Activated T-helper 1 cell treated with anti-CD3 and anti-CD28 coated beads, Interleukin-12 subunit alpha, Interleukin-12 subunit beta, Interleukin-2, Interleukin-4 antibody, amounts not matched to agents 30 ng/mL and 10 ng/mL and 1 ng/mL, durations not matched to agents 14 hours and 24 hours and 36 hours (primary cell): ENCODE results near the gene GLG1. TPM values are rescaled to one million over a fixed set of nuclear protein-coding genes. Genes with fewer than 3 reads are reported as not detected.

Experiments used
- DNase-seq: peaks from one replicate; pipeline ENCODE4 v3.0.0; 2021; ENCODE audit warnings: low spot score
- H3K27ac Mint-ChIP-seq: one replicate; pipeline ENCODE4 v1.8.0; 2021; ENCODE audit warnings: mild to moderate bottlenecking, mixed read lengths
- H3K27me3 Mint-ChIP-seq: one replicate; pipeline ENCODE4 v1.8.0; 2022; ENCODE audit warnings: mild to moderate bottlenecking, moderate library complexity, mixed read lengths; ENCODE audit not compliant: insufficient read depth
- H3K36me3 Mint-ChIP-seq: one replicate; pipeline ENCODE4 v1.8.0; 2021; ENCODE audit warnings: low read depth, mixed read lengths
- H3K4me1 Mint-ChIP-seq: one replicate; pipeline ENCODE4 v1.8.0; 2021; ENCODE audit warnings: low read depth, mixed read lengths
- H3K4me3 Mint-ChIP-seq: one replicate; pipeline ENCODE4 v1.8.0; 2021; ENCODE audit warnings: mild to moderate bottlenecking, moderate library complexity, mixed read lengths
- H3K9me3 Mint-ChIP-seq: one replicate; pipeline ENCODE4 v1.8.0; 2021; ENCODE audit warnings: mixed read lengths
- intact Hi-C: fragments of 100-400 bp; cut with micrococcal nuclease; formaldehyde crosslinking; loops from one replicate; pipeline ENCODE4 v1.15.1; 2024
- total RNA-seq: library from RNA; stranded (reverse); gene quantifications from 2 replicates; pipeline ENCODE4 v1.2.3, GENCODE V29; 2022

The GLG1 gene
- total RNA-seq, 1 donor from 2014 or later = 71.8 TPM

DNA sequence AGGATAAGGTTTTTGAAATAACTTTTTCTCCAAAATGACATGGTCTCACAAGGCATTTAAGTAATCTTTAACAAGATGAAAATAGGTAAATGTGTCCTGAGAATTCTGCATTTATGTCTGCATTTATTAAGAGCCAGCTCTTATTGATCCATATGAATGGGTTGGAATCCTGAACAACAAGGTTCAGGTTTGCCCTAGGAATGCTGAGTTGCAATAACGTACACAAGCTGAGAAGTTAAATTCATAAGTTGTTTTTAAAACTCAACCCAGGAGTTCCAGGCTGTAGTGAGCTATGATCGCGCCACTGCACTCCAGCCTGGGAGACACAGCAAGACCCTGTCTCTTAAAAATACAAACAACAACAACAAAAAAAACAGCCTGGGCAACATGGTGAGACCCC lies 28.1 kb downstream of the GLG1 start:
- no peak for DNase-seq
- H3K4me3 Mint-ChIP-seq = peak overlapping the region; percentile 7
- peaks cover 5% of the 10 kb centered on the region for H3K36me3 Mint-ChIP-seq
- H3K27me3 Mint-ChIP-seq = no peaks in the 10 kb centered on the region
- H3K9me3 Mint-ChIP-seq = no peaks in the 10 kb centered on the region
- H3K4me1 Mint-ChIP-seq = peaks cover 44% of the 10 kb centered on the region
- intact Hi-C loops = loop anchor here (1.0 kb wide), 3 partner anchors 22 to 47 kb away; partner anchors contain the start of gene GLG1
- H3K27ac Mint-ChIP-seq = no peak overlapping the region

DNA sequence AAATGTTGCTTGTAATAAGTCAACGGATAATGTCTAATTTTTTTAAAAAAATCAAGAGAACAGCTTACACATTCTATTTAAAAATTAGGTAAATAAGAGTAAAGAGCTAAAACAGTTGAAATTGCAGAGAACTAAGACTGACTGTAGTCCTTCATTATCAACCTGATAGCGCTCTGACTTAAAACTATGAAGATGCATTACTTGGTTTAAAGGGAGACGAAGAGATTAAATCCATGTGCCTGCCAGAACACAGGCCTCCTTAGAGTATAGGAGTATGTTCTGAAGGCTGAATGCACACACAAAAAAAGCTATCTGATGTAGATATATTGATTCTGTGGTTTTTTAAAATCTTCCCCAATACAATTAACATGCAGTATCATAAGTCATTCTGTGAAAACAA lies 28.5 kb downstream of the GLG1 start:
- H3K4me1 Mint-ChIP-seq = peaks cover 44% of the 10 kb centered on the region
- H3K36me3 Mint-ChIP-seq = peaks cover 5% of the 10 kb centered on the region
- intact Hi-C loops = loop anchor here (1.0 kb wide), 3 partner anchors 23 to 48 kb away; partner anchors contain the start of gene GLG1
- DNase-seq = no peak
- no peaks in the 10 kb centered on the region for H3K9me3 Mint-ChIP-seq
- no peaks in the 10 kb centered on the region for H3K27me3 Mint-ChIP-seq
- H3K27ac Mint-ChIP-seq = no peak overlapping the region
- peak overlapping the region; percentile 7 for H3K4me3 Mint-ChIP-seq

DNA sequence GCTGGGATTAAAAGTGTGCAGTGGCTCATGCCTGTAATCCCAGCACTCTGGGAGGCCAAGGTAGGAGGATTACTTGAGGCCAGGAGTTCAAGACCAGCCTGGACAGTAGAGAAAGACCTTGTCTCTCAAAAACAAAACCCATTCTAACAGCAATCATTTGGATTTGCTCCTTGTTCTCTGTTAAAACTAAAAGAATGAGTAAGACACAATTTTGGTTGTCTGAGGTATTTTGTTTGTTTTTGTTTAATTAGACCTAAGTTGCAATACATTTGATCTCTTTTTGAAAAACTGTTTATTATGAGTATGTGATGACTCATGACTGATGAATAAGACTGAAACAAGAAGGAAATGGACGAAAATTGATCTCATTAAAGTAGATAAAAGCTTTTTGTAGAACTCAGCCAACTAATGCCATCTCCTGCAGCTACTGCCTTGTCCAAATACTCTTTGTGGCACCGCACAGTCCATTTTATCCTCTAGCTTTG lies 29.0 kb downstream of the GLG1 start:
- Mint-ChIP-seq H3K4me1 (peaks cover 43% of the 10 kb centered on the region), H3K27me3 (no peaks in the 10 kb centered on the region)
- intact Hi-C loops = loop anchor here (1.0 kb wide), 3 partner anchors 23 to 48 kb away; partner anchors contain the start of gene GLG1

DNA sequence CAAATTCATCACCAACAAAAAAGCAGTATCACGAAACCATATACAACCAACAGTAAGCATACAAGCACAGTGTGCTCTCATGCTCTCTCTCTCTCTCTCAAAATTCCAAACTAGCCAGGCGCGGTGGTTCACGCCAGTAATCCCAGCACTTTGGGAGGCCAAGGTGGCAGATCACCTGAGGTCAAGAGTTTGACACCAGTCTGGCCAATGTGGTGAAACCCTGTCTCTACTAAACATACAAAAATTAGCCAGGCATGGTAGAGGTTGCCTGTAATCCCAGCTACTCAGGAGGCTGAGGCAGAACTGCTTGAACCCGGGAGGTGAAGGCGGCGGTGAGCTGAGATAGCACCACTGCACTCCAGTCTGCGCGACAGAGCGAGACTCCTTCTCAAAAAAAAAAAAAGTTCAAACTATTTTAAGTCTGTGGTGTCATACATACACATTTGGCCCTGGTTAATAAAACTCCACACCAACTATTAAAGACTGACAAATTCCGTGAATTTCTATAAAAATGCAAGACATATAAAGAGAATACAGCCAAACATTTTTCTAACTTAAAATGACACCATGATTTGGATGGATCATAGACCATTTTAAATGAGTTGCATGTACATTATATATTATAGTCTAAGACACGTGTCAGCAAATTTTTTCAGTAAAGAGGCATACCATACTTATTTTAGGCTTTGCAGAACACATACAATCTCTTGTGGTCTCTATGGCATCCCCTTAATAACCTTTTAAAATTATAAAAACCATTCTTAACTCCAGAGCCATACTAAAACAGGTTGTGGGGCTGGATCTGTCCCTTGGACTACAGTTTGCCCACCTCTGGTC lies 30.9 kb downstream of the GLG1 start:
- Mint-ChIP-seq H3K36me3 (peaks cover 4% of the 10 kb centered on the region), H3K4me3 (no peak overlapping the region), H3K27ac (no peak overlapping the region), H3K4me1 (peaks cover 43% of the 10 kb centered on the region), H3K9me3 (no peaks in the 10 kb centered on the region), H3K27me3 (no peaks in the 10 kb centered on the region)
- DNase-seq = no peak
- intact Hi-C loops = no loop called here

More for the DNA sequence above, 29.0 kb downstream of the GLG1 start:
- H3K36me3 Mint-ChIP-seq = peaks cover 4% of the 10 kb centered on the region
- no peak overlapping the region for H3K27ac Mint-ChIP-seq
- H3K9me3 Mint-ChIP-seq = no peaks in the 10 kb centered on the region
- no peak for DNase-seq
- H3K4me3 Mint-ChIP-seq = no peak overlapping the region

DNA sequence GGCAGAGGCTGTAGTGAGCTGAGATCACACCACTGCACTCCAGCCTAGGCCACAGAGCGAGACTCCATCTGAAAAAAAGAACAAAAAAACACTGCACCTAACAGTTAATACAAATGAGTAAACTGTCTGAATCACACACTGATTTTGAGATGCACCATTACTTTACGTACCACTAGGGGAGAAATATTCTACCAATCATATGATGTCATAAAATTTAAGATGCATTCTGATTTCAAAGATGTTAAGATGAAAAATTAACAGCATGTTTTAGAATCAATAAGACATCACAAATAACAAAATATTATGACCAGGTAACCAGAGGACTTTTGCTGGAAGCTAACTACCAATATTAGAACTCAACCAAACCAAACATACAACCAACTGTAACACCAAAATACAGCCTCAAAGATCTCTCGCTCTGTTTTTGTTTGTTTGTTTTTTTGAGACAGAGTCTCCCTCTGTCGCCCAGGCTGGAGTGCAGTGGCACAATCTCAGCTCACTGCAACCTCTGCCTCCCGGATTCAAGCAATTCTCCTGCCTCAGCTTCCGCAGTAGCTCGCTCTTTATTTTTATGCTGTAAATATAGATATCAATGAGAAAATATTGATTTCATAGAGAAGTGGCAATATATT lies 31.6 kb downstream of the GLG1 start:
- no peak for DNase-seq
- H3K4me1 Mint-ChIP-seq = peaks cover 36% of the 10 kb centered on the region
- H3K36me3 Mint-ChIP-seq = peaks cover 4% of the 10 kb centered on the region
- intact Hi-C loops = no loop called here
- H3K4me3 Mint-ChIP-seq = no peak overlapping the region
- no peak overlapping the region for H3K27ac Mint-ChIP-seq
- no peaks in the 10 kb centered on the region for H3K9me3 Mint-ChIP-seq
- H3K27me3 Mint-ChIP-seq = no peaks in the 10 kb centered on the region

DNA sequence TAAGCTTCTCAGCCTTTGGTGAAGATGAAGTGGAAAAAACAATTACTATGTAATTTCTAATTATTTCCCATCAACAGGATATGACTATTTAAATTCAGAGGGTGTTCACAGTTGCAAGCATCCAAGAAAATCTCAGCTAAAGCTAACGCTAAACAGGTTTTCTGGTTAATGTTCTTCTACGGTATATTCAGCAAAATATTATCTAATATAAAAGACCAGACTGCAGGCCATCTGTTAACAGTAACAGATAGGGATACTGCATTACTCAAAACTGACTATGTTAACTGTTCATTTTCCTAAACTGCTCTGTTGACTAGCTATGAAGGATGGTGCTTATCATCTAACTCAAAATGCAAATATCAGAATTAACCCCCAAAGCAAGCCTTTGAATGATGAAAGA lies 32.8 kb downstream of the GLG1 start:
- intact Hi-C loops = no loop called here
- Mint-ChIP-seq H3K9me3 (no peaks in the 10 kb centered on the region), H3K27ac (peak overlapping the region; percentile 7), H3K4me3 (no peak overlapping the region), H3K27me3 (no peaks in the 10 kb centered on the region), H3K4me1 (peaks cover 34% of the 10 kb centered on the region), H3K36me3 (peaks cover 4% of the 10 kb centered on the region)
- DNase-seq = no peak

DNA sequence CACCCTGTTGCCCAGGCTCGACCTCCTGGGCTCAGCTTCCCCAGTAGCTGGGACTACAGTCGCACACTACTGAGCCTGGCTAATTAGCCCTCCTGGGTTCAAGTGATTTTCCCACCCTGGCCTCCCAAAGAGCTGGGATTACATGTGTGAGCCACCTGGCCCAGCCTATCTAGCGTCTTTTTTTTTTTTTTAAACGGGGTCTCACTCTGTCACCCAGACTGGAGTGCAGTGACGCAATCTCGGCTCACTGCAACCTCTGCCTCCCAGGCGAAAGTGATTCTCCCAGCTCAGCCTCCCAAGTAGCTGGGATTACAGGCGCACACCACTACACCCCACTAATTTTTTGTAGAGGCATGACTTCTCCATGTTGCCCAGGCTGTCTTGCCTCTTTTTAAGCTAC lies 33.3 kb downstream of the GLG1 start:
- intact Hi-C loops = no loop called here
- H3K9me3 Mint-ChIP-seq = no peaks in the 10 kb centered on the region
- no peak for DNase-seq
- no peaks in the 10 kb centered on the region for H3K27me3 Mint-ChIP-seq
- no peak overlapping the region for H3K4me3 Mint-ChIP-seq
- H3K36me3 Mint-ChIP-seq = peaks cover 4% of the 10 kb centered on the region
- peaks cover 30% of the 10 kb centered on the region for H3K4me1 Mint-ChIP-seq
- H3K27ac Mint-ChIP-seq = no peak overlapping the region

DNA sequence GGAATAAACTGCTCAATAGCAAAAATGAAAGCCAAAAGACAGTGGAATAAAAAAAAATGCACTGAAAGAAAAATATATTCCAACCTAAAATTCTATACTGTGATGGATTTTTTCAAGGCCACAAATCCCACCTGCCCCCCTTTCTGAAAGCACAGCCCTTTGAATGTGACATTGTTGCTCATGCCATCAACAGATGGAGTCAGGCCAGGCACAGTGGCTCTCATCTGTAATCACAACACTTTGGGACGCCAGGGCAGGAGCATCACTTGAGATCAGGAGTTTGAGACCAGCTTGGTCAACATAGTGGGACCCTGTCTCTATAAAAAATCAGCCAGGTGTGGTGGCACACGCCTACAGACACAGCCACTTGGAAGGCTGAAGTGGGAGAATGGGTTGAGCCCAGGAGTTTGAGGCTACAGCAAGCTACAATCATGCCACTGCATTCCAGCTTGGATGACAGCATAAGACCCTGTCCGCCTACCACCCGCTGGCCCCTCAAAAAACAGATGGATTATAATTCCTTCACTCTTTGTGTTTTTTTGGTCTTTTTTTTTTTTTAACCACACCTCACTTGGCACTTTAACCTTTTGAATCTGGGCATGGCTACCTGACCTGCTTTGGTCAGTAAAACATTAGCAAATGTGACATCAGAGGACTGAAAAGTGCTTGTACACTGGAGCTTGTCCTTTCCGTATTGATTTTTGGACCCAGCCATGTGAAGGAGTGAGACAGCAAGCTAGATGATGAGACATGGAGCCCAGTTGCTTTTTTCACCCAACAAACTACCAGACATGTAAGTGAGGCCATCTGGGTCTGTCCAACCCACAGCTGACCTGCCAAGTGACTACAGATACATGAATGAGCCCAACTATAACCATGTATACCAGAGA lies 36.3 kb downstream of the GLG1 start:
- Mint-ChIP-seq H3K27ac (no peak overlapping the region), H3K36me3 (peaks cover 5% of the 10 kb centered on the region), H3K27me3 (no peaks in the 10 kb centered on the region), H3K4me3 (no peak overlapping the region), H3K9me3 (no peaks in the 10 kb centered on the region), H3K4me1 (peaks cover 23% of the 10 kb centered on the region)
- no peak for DNase-seq
- intact Hi-C loops = no loop called here

DNA sequence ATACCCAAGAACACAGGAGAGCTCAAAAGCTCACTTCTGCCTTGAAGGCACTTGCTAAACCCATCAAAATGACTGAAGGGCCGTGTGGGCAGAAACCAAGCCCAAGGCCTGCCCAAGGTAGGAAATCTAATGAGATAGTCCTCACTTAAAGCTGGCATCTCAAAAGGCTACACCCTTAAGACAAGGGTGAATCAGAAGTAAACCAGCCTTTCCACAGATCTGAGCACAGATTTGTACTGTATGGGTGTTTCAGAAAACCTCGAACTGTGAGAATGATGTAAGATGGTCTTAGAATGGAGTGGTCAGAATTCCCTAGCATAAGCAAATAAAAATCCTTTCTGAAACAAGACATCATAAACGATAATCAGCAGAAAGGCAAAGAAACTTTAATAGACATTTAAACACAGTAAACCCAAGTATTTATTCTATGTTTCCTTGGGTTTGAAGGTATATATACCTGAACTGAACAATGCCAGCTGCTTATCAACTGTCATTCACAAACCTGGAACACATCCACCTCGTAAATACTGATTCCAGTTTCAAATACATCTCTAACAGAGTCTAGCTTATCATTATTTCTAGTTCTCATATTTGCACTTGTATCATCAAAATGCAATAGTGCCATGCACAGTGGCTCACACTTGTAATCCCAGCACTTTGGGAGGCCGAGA lies 37.8 kb downstream of the GLG1 start:
- Mint-ChIP-seq H3K4me1 (peaks cover 29% of the 10 kb centered on the region), H3K36me3 (peaks cover 4% of the 10 kb centered on the region), H3K27ac (no peak overlapping the region), H3K9me3 (no peaks in the 10 kb centered on the region), H3K4me3 (no peak overlapping the region), H3K27me3 (no peaks in the 10 kb centered on the region)
- intact Hi-C loops = loop anchor here (5.0 kb wide), 1 partner anchor 33 kb away; no protein-coding TSS in a partner anchor
- no peak for DNase-seq

DNA sequence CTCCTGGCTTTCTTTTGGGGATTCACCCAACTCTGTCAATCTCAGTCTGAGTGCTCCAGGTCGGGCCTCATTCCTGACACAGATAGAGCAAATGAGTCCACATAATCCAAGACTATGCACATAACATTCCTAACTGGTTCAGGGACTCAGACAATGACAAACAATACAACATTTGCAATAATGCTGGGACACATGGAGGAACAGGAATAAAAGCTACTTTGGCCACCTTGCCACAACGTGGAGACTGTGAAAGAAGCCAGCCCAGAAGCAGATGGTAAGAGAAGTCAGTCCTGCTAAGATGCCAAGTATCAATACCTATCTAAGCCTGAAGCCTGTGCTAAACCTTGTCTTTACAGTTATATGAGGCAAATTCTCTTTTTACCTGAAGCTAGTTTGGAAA lies 39.0 kb downstream of the GLG1 start:
- H3K27me3 Mint-ChIP-seq = no peaks in the 10 kb centered on the region
- DNase-seq = no peak
- peaks cover 4% of the 10 kb centered on the region for H3K36me3 Mint-ChIP-seq
- peaks cover 30% of the 10 kb centered on the region for H3K4me1 Mint-ChIP-seq
- no peaks in the 10 kb centered on the region for H3K9me3 Mint-ChIP-seq
- intact Hi-C loops = loop anchor here (5.0 kb wide), 1 partner anchor 34 kb away; no protein-coding TSS in a partner anchor
- H3K4me3 Mint-ChIP-seq = no peak overlapping the region
- no peak overlapping the region for H3K27ac Mint-ChIP-seq

DNA sequence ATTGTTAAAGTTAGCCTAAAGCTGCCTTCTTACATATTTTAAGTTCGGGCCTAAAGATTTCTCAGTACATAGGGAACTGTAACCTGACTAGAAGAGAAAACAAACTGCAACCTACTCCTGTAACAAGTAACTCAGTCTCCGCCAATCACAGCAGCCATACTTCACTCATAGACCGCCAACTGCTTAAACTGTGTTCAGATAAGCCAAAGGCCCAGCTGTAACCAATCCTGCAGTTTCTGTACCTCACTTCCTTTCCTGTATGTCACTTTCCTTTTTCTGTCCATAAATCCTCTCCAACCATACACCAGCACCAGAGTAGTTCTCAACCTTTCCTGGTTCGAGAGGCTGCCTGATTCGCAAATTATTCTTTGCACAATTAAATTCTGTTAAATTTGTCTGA lies 41.5 kb downstream of the GLG1 start:
- intact Hi-C loops = loop anchor here (5.0 kb wide), 1 partner anchor 37 kb away; no protein-coding TSS in a partner anchor
- no peak for DNase-seq
- Mint-ChIP-seq H3K27me3 (no peaks in the 10 kb centered on the region), H3K4me1 (peaks cover 35% of the 10 kb centered on the region), H3K9me3 (no peaks in the 10 kb centered on the region), H3K27ac (no peak overlapping the region), H3K36me3 (peaks cover 7% of the 10 kb centered on the region), H3K4me3 (no peak overlapping the region)

DNA sequence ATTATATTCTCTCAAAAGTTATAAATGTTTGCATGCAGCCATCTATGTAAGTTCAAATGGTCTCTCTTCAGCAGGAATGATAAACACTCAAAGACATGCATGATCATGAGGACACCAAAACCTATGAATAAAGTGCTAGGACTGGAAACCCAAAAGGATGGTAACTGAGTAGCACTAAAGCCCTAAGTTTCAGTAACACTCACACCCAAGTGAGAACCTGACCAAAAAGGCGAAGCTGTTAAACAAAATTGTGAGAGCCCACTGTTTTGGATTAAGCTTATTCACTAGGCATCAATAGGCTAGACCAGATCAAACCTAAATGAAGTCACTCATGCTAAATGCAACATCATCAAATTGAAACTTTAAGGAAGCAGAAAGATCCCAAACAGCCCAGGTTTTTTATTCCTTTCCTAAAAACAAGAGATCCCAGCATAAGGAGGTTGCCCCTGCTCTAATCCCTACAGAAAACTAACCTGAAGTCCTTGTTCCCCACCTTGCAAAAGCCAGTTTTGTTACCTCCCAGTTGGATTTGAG lies 42.4 kb downstream of the GLG1 start:
- no peak for DNase-seq
- Mint-ChIP-seq H3K27me3 (no peaks in the 10 kb centered on the region), H3K27ac (no peak overlapping the region), H3K4me3 (no peak overlapping the region), H3K4me1 (peaks cover 38% of the 10 kb centered on the region), H3K9me3 (no peaks in the 10 kb centered on the region), H3K36me3 (peaks cover 8% of the 10 kb centered on the region)
- intact Hi-C loops = no loop called here
